HG03066 (cell line): ENCODE measurements around the gene IQSEC1.

Experiments
- ATAC-seq: cut with Tn5 transposase; IDR thresholded peaks from one replicate; pipeline ENCODE4 v1.9.1; 2021; ENCODE audit warnings: low read depth; ENCODE audit not compliant: unreplicated experiment

Gene IQSEC1

DNA sequence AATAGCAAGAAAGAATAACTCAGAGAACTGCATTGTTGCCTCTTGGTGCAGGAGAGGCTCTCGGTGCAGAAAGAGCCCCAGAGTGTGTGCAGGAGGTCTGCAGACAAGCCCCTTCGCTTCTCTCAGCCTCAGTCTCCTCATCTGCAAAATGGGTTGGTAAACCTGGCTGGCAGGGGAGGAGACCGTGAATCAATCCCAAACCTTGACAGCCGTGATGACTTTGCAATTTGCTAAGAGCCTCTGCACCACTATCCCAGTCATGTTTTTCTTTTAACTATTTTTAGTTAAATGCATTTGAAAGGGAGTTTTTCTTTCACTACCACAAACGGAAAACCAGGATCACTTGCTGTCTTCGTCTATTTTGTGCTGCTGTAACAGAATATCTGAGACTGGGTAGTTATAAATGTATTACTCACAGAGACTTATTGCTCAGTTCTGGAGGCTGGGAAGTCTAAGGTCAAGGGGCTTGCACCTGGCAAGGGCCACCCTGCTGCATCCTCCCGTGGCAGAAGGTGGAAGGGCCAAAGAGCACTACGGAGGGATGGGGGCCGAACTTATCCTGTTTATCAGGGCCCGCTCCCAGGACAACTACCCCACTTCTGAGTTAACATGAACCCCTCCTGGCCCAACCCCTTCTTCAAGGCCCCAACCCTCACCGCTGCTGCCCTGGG lies 14.2 kb upstream of the IQSEC1 start:
- ATAC-seq, result no peak

GRCh38 chr3:13086531-13086981 lies 13.3 kb upstream of the IQSEC1 start:
- ATAC-seq, result no peak

DNA sequence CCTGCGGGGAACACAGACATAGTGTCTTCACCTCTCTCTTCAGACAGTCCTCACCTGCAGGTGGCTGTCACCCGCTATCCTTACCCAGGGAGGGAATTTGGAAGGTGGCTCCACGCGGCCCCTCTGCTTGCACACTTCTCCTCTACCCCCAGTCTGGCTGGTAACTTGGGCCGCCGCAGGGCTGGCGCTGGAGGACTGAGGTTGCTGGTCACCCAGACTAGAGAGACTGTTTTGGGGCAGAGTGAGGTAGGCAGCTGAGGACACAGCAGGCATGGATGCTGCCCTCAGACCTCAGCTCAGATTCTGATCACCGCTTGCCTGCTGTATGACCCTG lies 12.6 kb upstream of the IQSEC1 start:
- ATAC-seq, result no peak

- no peak for ATAC-seq
Observed at GRCh38 chr3:13085081-13085845, 12.0 kb upstream of the IQSEC1 start.

DNA sequence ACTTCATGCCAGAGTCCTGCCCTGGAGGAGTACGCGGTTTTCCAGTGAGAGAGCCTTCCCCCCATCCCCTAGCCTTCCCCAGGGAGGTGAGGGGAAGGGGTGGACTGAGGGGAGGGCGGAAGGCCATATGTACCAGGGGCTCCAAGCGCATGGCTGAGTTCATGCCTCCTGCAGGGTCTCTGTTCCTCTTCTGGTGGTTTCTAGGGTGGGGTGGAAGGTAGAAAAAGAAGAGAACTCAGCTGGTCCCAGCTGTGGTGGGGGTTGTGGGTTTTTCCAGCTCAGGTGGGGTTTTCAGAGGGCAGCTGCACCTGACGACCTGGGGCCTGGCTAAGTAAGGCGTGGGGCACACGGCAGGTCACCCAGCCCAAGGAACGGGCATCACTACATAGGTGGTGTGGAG lies 10.7 kb upstream of the IQSEC1 start:
- peak; percentile 48 for ATAC-seq

- no peak for ATAC-seq
Observed at GRCh38 chr3:13083254-13083653, 10.0 kb upstream of the IQSEC1 start.

- ATAC-seq, result no peak
Observed at GRCh38 chr3:13082677-13083076, 9.4 kb upstream of the IQSEC1 start.

DNA sequence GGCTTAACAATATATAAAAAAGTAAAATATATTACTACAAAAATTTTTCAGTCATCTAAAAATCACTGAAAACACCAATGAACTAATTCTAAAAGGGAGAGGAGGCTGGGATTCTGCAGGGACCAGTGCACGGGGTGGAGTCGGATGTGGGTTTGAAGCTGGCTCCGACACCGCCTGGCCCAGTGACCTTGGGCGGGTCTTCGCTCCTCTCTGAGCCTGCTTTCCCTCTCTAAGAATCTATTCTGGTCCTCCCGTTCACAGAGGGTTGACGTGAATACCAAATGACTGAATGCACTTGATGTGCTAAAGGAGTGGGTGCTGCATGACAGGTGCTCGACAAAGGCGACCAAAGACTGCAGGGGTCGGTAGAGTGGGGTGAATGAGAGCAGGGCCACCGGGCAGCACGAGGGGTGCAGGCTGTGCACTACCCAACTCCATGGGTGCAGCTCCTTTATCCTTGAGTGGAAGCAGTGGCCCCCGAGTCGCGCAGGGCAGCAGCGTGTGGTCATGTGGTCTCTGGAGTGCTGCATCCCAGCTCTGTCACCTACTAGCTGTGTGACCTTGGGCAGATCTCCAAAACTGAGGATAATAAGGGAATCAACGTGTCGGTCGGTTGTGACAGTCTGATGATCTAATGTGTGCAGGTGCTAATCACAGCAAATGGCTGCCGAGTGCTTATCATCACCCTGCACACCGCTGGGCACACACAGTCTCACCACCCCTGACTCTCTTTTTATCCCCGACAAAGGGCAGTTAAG lies 8.6 kb upstream of the IQSEC1 start:
- ATAC-seq, result no peak

GRCh38 chr3:13080591-13080990 lies 7.4 kb upstream of the IQSEC1 start:
- ATAC-seq, result no peak

GRCh38 chr3:13080026-13080425 lies 6.8 kb upstream of the IQSEC1 start:
- no peak for ATAC-seq

DNA sequence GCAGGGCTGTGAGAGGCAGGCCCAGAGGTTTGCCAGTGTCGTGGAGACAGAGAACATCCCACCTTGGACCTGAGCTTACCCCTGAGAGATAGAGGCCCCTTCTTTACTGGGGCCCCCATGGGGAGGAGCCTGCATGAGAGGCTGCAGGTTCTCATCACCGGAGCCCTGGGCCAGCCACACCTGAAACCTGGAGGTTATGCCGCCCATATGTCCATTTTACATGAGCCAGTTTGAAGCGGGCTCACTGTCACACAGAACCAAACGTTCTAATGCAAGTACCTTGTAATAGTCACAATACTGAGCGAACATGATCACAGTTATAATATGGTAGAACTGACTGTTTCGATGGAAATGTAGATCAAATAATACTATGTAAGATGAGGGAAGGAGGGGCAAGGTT lies 6.3 kb upstream of the IQSEC1 start:
- ATAC-seq, result no peak

DNA sequence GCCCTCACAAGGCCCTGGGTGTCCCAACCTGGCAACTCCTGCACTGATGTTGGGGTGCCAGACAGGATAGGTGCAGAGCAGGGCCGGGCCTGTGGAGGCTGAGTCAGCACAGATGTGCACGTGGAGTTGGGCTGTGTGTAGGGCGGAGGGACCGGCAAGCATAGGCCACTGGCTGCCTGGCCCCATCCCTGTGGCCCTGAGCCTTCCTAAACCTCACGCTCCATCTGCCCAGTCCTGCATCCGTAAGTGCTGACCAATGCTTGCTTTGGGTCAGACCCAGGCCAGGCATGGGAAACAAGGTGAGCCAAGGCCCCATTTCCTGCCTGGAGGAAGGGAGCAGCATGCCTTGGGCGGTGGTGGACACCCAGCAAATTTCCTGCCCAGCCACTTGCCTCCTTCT lies 5.8 kb upstream of the IQSEC1 start:
- no peak for ATAC-seq

DNA sequence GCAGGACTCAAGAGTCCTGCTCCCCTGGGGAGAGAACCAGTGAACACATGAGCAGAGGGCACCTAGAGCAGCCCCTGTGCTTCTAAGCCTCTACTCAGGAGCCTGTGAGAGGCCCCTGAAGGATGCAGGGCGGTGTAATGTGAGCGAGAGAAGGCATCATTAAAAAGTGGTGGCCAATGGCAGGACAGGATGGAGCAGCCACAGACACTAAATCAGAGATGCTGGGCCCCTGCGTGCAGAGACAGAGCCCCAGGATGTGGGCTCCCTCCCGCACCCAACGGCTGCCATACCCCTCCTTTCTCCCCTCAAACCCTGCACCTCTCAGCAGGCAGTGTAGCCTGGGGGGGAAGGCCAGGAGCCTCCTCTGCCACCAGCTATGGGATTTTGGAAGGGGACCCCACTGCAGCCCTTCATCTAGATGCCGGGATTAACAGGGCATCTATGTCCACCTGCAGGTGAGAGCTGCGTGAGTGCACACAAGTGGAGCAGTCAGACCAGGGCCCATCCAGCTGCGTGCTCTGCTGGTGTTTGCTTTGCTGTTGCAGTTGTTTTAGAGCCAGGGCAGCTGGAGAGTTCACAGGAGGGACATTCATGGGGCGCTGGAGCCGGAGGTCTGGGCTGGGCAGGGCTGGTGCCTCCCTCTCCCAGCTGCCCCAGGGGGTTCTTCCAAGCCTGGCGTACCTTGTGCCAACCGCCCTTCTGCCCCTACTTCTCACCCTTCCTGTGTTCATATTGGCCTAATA lies 5.1 kb upstream of the IQSEC1 start:
- ATAC-seq, result no peak

DNA sequence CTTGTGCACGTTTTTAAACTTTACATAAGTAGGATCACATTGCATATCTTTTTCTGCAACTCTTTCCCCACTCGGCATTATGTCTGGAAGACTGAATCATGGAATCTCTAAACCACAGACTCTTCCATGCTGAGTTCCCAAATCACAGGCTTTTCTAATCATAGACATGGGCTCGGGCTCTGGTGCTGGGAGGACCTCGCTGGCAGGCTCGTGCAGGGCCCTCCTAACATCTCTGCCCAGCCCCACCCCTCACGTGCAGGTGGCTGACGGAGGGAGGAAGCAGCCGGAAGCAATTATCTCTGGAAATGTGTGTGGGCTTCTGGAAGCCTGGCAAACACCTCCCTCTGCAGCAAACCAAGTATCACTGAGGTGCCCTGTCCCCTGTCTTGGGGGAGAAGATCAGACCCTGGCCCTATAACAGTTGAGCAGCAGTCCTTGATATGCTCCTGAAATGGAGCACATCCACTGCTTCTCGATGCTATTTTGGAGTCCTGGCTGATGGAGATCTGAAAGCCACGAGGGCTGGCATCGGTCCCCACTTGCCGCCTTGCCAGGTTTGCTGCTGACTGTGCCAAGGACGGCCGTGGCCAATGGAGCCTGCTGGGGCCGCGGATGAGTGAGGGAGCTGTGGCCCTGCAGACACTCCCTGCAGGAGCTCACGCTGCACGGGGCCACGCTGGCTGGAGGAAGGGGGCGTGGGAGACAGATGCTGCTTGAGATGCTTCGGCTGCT lies 4.4 kb upstream of the IQSEC1 start:
- ATAC-seq, result no peak

DNA sequence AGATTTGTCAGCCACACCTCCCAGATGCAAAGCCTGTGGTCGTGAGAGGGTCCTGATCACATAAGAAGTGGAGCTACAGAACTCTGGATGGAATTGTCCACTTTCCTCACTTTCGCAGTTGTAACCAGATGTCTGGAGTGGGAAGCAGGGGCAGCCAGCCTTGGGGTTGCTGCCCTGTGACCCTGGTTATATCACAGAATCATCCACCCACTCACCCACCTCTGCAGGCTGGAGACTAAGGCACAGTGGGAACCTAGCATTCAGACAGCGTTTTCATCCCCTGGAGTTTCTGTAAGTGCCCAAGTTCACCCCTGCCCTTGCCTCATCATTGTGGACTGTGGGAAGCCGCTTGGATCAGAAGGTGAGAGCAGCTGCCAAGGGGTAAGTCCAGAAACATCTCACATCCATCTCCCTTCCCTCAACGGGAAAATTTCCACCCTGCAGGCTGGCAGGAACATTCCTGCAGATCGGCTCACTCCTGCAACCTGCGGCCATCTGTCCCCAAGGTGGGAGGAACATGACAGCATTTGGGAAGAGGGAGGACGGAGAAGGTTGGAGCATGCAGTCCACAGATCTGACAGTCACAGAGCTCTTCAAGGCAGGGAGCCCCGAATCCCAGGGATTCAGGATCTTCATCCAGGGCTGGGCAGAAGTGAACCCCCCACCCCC lies 2.9 kb upstream of the IQSEC1 start:
- no peak for ATAC-seq

GRCh38 chr3:13075318-13075717 lies 2.1 kb upstream of the IQSEC1 start:
- ATAC-seq, result no peak

GRCh38 chr3:13074006-13074375 lies 762 bp upstream of the IQSEC1 start:
- ATAC-seq, result no peak

- ATAC-seq, result no peak
Observed at GRCh38 chr3:13072600-13073325, 466 bp downstream of the IQSEC1 start.

- ATAC-seq, result peak; percentile 49
Observed at GRCh38 chr3:13072239-13072599, 1.0 kb downstream of the IQSEC1 start.
